ENCODE results near the gene NUP188. TPM values are rescaled to one million over a fixed set of nuclear protein-coding genes. Genes with fewer than 3 reads are reported as not detected.

Gene NUP188
- total and polyA plus RNA-seq, 10 of the 15 experiments (the other 5 are each of a cell fraction or from before 2014, with no cell fraction given): 1.4 to 73.7 (median 48.9) TPM

GRCh38 chr9:128899566-128900322 is 47.8 kb upstream of the NUP188 start (continued):
- TF ChIP-seq PKNOX1 (IDR thresholded peaks at IDR 0.05) (0 out of 2 replicates have a peak, but pooled peaks have one; percentile 31), E2F4 (IDR thresholded peaks at IDR 0.05; ENCODE audit: low read depth, low read length) (no peak), SPI1 (IDR thresholded peaks at IDR 0.05; ENCODE audit: borderline replicate concordance, insufficient read depth, low read depth, low read length) (peak; percentile 76; the same call in 1 of the 2 replicates), IRF4 (IDR thresholded peaks at IDR 0.05; ENCODE audit: low read depth, low read length) (no peak), IKZF2 (IDR thresholded peaks at IDR 0.05) (0 out of 4 replicates have a peak, but pooled peaks of 1 of the 2 experiments have one; percentile 3), ZNF687 (IDR thresholded peaks at IDR 0.05) (no peak), CREM (IDR thresholded peaks at IDR 0.05; ENCODE audit: low read depth) (no peak)

Measured in GM12878 (cell line).